ENCODE measurements around the gene NFX1.
"Not testable (repeated sequence)": the region's sequence is repeated elsewhere in the genome, so short reads cannot be mapped to it uniquely, and the experiment has no call there.

NFX1 gene

GRCh38 chr9:33304362-33304761 lies 14.0 kb downstream of the NFX1 start:
- DNase-seq (ENCODE audit: low read depth), result no peak

GRCh38 chr9:33306037-33306436 lies 15.7 kb downstream of the NFX1 start:
- TF ChIP-seq CTCF (IDR thresholded peaks at IDR 0.05; ENCODE audit: low read length, missing control alignments), result no peak

More at GRCh38 chr9:33304362-33304761, 14.0 kb downstream of the NFX1 start:
- no peak for TF ChIP-seq CTCF (IDR thresholded peaks at IDR 0.05; ENCODE audit: low read length, missing control alignments)
- no peak overlapping the region for H3K4me3 ChIP-seq (replicated peaks; ENCODE audit: low read depth, low read length)

GRCh38 chr9:33307067-33307466 lies 16.8 kb downstream of the NFX1 start:
- no peak for DNase-seq (ENCODE audit: low read depth)
- no peak overlapping the region for H3K4me3 ChIP-seq (replicated peaks; ENCODE audit: low read depth, low read length)
- TF ChIP-seq CTCF (IDR thresholded peaks at IDR 0.05; ENCODE audit: low read length, missing control alignments), result no peak

More at GRCh38 chr9:33306037-33306436, 15.7 kb downstream of the NFX1 start:
- no peak for DNase-seq (ENCODE audit: low read depth)
- H3K4me3 ChIP-seq (replicated peaks; ENCODE audit: low read depth, low read length), result no peak overlapping the region

- TF ChIP-seq CTCF (IDR thresholded peaks at IDR 0.05; ENCODE audit: low read length, missing control alignments), result no peak
- H3K4me3 ChIP-seq (replicated peaks; ENCODE audit: low read depth, low read length), result no peak overlapping the region
- no peak for DNase-seq (ENCODE audit: low read depth)
Observed at GRCh38 chr9:33309903-33310302, 19.6 kb downstream of the NFX1 start.

- no peak for DNase-seq (ENCODE audit: low read depth)
- TF ChIP-seq CTCF (IDR thresholded peaks at IDR 0.05; ENCODE audit: low read length, missing control alignments), result no peak
- no peak overlapping the region for H3K4me3 ChIP-seq (replicated peaks; ENCODE audit: low read depth, low read length)
Observed at GRCh38 chr9:33310748-33311147, 20.4 kb downstream of the NFX1 start.

GRCh38 chr9:33311953-33312352 lies 21.6 kb downstream of the NFX1 start:
- H3K4me3 ChIP-seq (replicated peaks; ENCODE audit: low read depth, low read length), result no peak overlapping the region
- TF ChIP-seq CTCF (IDR thresholded peaks at IDR 0.05; ENCODE audit: low read length, missing control alignments), result no peak
- no peak for DNase-seq (ENCODE audit: low read depth)

GRCh38 chr9:33315371-33315770 lies 25.1 kb downstream of the NFX1 start:
- TF ChIP-seq CTCF (IDR thresholded peaks at IDR 0.05; ENCODE audit: low read length, missing control alignments), result no peak
- DNase-seq (ENCODE audit: low read depth), result no peak
- H3K4me3 ChIP-seq (replicated peaks; ENCODE audit: low read depth, low read length), result no peak overlapping the region

- not testable (repeated sequence) for H3K4me3 ChIP-seq (replicated peaks; ENCODE audit: low read depth, low read length); DNase-seq (ENCODE audit: low read depth)
Observed at GRCh38 chr9:33317136-33317535, 26.8 kb downstream of the NFX1 start.

All from fibroblast of pulmonary artery (primary cell).